NB4 (cell line): ENCODE data around the gene CDH1.

Source experiments
- POLR2A ChIP-seq: IDR thresholded peaks from 2 replicates; pipeline ENCODE4 v1.6.1; 2011; ENCODE audit warnings: mild to moderate bottlenecking; ENCODE audit not compliant: insufficient read length; ENCODE audit errors: extremely low read depth
- TF ChIP-seq, protein P1 (sequence below): IDR thresholded peaks from one replicate; pipeline ENCODE4 v1.5.1; 2012; ENCODE audit warnings: low read depth, low read length

DNA sequence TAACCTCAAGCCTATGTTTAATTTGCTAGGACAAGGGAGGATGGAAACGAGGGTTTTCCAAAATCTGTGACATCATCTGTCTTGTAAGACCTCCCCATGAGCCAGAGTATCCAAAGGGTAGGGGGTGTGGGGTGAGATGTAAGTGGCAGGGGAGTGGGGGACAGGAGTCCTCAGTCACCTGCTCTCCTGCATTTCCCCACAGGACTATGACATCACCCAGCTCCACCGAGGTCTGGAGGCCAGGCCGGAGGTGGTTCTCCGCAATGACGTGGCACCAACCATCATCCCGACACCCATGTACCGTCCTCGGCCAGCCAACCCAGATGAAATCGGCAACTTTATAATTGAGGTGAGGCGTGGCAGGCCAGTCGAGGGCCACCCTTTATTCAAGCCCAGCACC, 41.5 kb upstream of the CDH1 start:
- TF ChIP-seq, protein P1, sequence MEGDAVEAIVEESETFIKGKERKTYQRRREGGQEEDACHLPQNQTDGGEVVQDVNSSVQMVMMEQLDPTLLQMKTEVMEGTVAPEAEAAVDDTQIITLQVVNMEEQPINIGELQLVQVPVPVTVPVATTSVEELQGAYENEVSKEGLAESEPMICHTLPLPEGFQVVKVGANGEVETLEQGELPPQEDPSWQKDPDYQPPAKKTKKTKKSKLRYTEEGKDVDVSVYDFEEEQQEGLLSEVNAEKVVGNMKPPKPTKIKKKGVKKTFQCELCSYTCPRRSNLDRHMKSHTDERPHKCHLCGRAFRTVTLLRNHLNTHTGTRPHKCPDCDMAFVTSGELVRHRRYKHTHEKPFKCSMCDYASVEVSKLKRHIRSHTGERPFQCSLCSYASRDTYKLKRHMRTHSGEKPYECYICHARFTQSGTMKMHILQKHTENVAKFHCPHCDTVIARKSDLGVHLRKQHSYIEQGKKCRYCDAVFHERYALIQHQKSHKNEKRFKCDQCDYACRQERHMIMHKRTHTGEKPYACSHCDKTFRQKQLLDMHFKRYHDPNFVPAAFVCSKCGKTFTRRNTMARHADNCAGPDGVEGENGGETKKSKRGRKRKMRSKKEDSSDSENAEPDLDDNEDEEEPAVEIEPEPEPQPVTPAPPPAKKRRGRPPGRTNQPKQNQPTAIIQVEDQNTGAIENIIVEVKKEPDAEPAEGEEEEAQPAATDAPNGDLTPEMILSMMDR: no peak
- TF ChIP-seq POLR2A: no peak
